Ishikawa (cell line): Measurements from ENCODE around the gene FUT3.

Experiments used
- CEBPB ChIP-seq: IDR thresholded peaks from 2 replicates; pipeline ENCODE4 v1.6.1; 2012
- CREB1 ChIP-seq: IDR thresholded peaks from 2 replicates; pipeline ENCODE4 v1.6.1; 2012; ENCODE audit warnings: low read depth
- EGR1 ChIP-seq: IDR thresholded peaks from 2 replicates; pipeline ENCODE4 v1.6.1; 2012
- EP300 ChIP-seq: IDR thresholded peaks from 2 replicates; pipeline ENCODE4 v1.6.1; 2012; ENCODE audit warnings: borderline replicate concordance
- RAD21 ChIP-seq: IDR thresholded peaks from 2 replicates; pipeline ENCODE4 v1.6.1; 2012; ENCODE audit warnings: low read depth
- TCF12 ChIP-seq: IDR thresholded peaks from 2 replicates; pipeline ENCODE4 v1.6.1; 2012; ENCODE audit warnings: low read depth
- ZBTB7A ChIP-seq: IDR thresholded peaks from 2 replicates; pipeline ENCODE4 v1.6.1; 2012; ENCODE audit warnings: low read depth
- TF ChIP-seq, protein P1 (sequence below): IDR thresholded peaks from 2 replicates; pipeline ENCODE4 v1.6.1; 2012; ENCODE audit warnings: low read depth, mild to moderate bottlenecking
- TF ChIP-seq, protein P2 (sequence below): IDR thresholded peaks from 2 replicates; pipeline ENCODE4 v1.6.1; 2012

DNA sequence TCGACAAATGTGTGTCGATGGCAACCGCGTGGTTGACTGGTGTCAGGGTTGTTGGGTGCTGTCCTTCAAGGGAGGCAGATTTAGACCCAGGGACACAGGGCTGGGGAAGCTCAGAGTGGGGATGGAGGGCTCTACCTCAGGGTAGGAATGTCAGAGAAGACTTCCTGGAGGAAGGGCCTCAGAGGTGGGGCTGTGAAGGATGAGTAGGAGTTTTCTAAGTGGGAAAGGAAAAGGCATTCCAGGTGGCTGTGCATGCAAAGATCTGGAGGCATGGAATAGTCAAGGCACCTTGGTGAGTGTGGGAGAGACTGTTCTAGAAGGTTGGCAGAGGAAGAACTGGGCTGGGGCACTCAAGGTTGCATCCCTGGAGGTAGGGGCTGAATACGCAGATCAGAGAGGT lies 44.3 kb downstream of the FUT3 start:
- no peak for TF ChIP-seq TCF12
- TF ChIP-seq CREB1: no peak
- TF ChIP-seq EP300: no peak
- no peak for TF ChIP-seq EGR1
- TF ChIP-seq, protein P1, sequence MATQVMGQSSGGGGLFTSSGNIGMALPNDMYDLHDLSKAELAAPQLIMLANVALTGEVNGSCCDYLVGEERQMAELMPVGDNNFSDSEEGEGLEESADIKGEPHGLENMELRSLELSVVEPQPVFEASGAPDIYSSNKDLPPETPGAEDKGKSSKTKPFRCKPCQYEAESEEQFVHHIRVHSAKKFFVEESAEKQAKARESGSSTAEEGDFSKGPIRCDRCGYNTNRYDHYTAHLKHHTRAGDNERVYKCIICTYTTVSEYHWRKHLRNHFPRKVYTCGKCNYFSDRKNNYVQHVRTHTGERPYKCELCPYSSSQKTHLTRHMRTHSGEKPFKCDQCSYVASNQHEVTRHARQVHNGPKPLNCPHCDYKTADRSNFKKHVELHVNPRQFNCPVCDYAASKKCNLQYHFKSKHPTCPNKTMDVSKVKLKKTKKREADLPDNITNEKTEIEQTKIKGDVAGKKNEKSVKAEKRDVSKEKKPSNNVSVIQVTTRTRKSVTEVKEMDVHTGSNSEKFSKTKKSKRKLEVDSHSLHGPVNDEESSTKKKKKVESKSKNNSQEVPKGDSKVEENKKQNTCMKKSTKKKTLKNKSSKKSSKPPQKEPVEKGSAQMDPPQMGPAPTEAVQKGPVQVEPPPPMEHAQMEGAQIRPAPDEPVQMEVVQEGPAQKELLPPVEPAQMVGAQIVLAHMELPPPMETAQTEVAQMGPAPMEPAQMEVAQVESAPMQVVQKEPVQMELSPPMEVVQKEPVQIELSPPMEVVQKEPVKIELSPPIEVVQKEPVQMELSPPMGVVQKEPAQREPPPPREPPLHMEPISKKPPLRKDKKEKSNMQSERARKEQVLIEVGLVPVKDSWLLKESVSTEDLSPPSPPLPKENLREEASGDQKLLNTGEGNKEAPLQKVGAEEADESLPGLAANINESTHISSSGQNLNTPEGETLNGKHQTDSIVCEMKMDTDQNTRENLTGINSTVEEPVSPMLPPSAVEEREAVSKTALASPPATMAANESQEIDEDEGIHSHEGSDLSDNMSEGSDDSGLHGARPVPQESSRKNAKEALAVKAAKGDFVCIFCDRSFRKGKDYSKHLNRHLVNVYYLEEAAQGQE: no peak
- no peak for TF ChIP-seq CEBPB
- TF ChIP-seq, protein P2, sequence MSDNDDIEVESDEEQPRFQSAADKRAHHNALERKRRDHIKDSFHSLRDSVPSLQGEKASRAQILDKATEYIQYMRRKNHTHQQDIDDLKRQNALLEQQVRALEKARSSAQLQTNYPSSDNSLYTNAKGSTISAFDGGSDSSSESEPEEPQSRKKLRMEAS: no peak
- no peak for TF ChIP-seq RAD21
- TF ChIP-seq ZBTB7A: no peak
